ENCODE results near the gene MED15.

- TF ChIP-seq, protein P1, sequence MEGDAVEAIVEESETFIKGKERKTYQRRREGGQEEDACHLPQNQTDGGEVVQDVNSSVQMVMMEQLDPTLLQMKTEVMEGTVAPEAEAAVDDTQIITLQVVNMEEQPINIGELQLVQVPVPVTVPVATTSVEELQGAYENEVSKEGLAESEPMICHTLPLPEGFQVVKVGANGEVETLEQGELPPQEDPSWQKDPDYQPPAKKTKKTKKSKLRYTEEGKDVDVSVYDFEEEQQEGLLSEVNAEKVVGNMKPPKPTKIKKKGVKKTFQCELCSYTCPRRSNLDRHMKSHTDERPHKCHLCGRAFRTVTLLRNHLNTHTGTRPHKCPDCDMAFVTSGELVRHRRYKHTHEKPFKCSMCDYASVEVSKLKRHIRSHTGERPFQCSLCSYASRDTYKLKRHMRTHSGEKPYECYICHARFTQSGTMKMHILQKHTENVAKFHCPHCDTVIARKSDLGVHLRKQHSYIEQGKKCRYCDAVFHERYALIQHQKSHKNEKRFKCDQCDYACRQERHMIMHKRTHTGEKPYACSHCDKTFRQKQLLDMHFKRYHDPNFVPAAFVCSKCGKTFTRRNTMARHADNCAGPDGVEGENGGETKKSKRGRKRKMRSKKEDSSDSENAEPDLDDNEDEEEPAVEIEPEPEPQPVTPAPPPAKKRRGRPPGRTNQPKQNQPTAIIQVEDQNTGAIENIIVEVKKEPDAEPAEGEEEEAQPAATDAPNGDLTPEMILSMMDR (IDR thresholded peaks at IDR 0.05) = no peak
- TF ChIP-seq POLR2A (IDR thresholded peaks at IDR 0.05) = no peak
Measured at GRCh38 chr22:20581503-20582170, 74.2 kb downstream of the MED15 start.
